CD4-positive, alpha-beta T cell treated with Interleukin-15 for 4 hours (primary cell): Measurements from ENCODE around the gene RTTN.

Experiments used
- DNase-seq: peaks from one replicate; pipeline ENCODE4 v3.0.0-alpha.2; 2020; ENCODE audit warnings: low spot score

Gene RTTN

DNA sequence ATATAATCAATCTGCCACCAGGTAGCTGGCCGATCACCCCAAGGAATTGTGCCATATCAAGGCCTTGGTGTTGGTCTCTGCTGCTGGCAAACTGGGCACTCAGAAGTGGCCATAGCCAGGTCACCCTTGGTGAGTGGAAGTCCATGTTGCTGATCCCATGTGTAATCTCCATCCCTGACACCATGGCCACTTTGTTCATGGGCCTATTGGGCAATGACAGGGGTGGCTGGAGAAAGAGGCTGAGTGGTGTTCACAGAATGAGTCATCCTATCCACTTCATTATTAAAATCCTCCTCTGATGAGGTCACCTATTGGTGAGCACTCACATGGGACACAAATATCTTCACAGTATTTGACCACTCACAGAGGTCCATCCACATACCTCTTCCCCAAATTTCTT is 231.1 kb downstream of the RTTN start:
- no peak for DNase-seq

DNA sequence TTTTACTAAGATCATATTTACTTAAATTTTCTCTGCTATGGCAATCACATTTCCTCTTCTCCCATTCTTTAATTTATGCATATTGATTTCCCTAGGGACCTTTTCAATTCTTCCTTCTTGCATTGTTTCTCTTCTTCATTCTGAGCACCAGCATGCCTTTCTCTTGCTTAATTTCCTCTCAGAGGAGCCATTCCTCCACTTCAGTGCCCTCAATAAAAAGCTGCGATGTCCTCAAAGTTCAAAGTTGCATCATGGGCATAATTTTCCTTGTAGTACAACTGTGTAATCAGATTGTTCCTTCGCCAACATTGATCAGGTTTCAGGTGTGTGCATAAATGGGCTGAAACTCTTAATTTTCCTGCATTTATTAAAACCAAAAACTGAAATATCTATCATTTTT is 236.0 kb downstream of the RTTN start:
- no peak for DNase-seq

- DNase-seq = no peak
These were observed 237.4 kb downstream of the RTTN start for GRCh38 chr18:69968039-69968438.

- no peak for DNase-seq
These were observed 242.3 kb downstream of the RTTN start for GRCh38 chr18:69963196-69963595.

- no peak for DNase-seq
These were observed 243.8 kb downstream of the RTTN start for GRCh38 chr18:69961718-69962117.

DNA sequence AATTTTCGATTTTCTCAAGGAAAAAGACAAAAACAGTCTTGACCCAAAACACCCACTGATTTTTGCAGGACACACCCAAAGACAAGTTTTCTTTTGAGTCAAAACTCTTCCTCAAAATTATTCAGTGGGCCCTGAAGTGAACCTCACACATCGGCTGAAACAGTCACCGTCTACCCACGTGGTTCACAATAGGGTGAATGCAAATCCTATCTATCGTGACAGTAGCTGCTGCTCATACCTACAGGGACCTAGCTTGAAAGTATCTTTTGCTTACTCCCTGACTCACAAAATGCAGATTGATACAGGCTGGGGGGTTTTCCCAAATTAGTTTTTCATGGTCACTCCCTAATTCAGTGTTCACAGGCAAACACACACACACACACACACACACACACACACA is 247.1 kb downstream of the RTTN start:
- DNase-seq = peak; percentile 48

GRCh38 chr18:69957747-69958146 is 247.7 kb downstream of the RTTN start:
- no peak for DNase-seq

GRCh38 chr18:69956665-69957620 is 248.5 kb downstream of the RTTN start:
- no peak for DNase-seq

GRCh38 chr18:69956057-69956456 is 249.4 kb downstream of the RTTN start:
- no peak for DNase-seq

DNA sequence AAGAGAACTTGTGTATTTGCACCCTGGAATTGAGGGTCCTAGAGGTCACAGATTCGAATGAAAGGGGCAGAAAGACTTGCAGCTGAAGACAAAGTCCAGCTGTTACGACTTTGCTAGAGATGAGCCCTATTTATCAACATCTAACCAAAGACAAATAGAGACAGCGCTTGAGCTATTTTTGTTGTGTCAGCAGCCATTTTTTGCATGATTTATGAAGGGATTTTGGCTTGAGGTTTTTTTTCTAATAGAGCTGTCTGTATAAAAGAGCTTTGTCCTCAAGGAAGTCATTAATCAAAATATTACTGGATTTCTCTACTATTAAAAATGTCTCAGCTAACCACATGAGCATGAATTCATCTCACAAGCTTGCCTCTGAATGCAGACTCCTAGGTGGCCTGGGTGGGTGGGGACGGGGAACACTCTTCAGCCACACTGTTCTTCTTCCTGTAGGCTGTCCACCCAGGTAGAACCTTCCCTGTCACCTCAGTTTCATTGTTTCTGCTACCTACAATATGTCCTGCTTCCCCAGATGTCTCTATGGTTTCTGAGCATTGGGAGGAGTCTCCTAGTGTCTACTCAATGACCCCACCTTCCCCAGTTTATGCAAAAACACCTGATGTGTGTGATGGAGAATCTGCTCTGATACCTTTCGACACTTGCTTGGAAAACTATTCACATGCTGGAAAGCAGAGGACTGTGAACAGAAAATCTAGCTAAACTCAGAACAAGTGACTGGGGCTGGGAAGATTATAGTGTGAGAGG is 250.6 kb downstream of the RTTN start:
- no peak for DNase-seq

GRCh38 chr18:69953191-69953590 is 252.3 kb downstream of the RTTN start:
- DNase-seq = no peak
